Stimulated activated CD8-positive, alpha-beta memory T cell treated with anti-CD3 and anti-CD28 coated beads, Interleukin-12 subunit alpha, Interleukin-12 subunit beta, amount 100 ng/mL, for 24 hours (primary cell): Measurements from ENCODE around the gene MAT2B.
A peak's percentile ranks its signal among the peaks of the same experiment; 100 is the strongest.

Source experiments
- DNase-seq: peaks from one replicate; pipeline ENCODE4 v3.0.0-alpha.2; 2020; ENCODE audit errors: extremely low read depth

The MAT2B gene

DNA sequence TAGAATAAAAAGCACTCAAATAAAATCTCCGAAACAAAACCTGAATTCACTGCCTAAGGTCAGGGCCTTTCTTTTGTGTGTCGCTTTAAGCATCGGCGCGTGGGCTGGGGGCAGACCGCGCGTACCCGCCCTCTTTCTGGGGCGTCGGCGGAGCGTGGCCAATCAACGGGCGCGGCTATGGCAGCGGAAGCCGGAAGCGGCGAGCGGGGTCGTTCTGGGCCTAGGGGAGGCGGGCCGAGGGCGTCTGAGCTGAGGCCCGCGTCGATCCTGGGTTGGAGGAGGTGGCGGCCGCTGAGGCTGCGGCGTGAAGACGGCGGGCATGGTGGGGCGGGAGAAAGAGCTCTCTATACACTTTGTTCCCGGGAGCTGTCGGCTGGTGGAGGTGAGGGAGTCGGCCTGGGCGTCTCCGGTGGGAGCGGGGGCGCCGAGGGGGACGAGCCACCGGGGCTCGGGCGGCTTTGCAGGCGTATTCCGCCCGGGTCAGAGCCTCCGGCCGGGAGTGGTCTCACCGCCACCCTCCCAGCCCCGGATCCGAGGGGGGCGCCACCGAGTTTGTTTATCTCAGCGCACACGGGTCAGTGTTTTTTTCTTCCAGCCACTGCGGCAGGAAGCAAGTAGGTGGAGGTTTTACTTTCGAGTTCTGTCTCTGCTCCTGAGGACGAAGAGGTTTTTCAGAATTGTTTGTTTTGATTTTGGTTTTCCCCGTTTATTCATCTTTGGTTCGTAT, at the start of gene MAT2B:
MAT2B (plus strand) TSS at position 252 of the 727 bp plus-strand sequence; CDS start at position 320, 68 bp downstream.
- peak; percentile 82 for DNase-seq

DNA sequence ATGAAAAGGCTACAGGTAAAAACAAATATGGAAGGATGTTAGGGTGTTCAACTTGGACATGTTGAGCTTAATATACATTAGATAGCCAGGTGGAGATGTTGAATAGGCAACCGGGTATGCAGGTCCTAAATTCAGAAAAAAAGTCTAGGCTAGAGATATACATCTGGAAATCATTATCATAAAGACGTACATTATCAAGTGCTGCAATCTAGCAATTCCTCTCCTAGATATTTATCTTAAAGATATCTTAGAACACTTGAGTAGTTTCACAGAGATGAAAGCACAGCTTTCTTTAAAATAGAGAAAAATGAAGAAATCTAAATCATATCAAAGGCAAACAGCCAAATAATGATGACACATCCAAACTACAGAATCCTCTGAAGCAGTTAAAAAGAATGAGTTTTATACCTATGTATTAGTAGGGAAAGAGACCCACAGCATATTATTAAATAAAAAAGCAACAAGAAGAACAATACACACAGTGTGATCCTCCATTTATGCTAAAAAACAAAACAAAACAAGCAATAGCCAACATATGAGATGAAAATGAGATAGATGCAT, 49.3 kb upstream of the MAT2B start:
- no peak for DNase-seq

DNA sequence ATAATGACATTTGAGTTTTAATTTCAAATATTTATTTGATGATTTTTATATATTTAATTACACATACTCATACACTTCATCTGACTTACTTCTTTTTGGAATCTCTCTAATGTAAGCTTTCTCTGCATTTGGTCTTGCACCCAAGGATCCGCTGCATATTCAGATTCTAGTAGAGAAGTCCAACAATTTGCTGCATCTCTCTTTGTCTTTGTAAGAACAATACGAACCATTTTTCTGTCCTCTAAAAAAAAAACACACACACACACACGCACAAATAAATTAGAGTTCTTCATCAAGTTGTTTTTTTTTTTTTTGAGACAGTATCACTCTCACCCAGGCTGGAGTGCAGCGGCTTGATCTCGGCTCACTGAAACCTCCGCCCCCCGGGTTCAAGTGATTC, 48.6 kb upstream of the MAT2B start:
- DNase-seq, result no peak

DNA sequence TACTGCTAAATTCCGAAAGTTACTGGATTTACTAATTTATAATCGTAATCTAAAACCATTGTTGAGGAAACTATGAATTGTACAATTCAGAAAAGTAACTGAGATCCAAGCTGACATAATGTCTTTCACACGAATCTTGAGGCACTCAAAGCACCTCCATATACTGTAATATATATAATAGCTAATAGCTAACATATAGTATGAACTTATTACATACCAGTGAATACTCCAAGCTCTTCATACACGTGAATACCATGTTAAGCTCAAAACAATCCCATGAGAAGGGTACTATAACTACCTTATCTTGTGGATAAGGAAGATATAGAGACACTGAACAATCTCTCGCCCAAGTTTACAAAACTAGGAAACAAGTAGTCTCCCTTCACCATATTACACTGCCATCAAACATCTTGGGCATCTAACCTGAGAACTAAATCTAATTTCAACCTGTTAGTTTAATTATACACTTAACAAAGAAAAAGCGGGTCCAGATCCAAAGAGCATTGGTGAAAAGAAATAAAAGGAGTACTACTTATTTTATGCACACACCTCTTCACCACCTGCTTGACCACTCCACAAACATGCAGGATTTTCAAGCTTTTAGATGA, 46.5 kb upstream of the MAT2B start:
- DNase-seq, result no peak

DNA sequence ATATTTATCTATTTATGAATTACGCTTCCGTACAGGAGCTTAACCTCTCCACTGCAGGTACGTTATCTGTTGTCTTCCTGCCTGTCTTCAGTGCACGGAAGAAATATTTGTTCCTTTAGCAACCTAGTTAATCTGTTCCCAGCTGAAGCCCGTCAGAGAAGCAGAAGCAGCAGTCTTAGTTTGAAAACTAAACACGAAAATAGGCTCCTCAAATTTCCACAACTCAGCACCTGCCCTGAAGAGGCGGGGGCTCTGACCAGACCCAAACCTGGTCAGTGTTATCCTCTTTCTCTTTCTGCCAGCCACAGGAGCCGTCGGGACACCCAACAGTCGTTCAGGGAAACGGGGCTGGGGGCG, 46.0 kb upstream of the MAT2B start:
- DNase-seq, result no peak

DNA sequence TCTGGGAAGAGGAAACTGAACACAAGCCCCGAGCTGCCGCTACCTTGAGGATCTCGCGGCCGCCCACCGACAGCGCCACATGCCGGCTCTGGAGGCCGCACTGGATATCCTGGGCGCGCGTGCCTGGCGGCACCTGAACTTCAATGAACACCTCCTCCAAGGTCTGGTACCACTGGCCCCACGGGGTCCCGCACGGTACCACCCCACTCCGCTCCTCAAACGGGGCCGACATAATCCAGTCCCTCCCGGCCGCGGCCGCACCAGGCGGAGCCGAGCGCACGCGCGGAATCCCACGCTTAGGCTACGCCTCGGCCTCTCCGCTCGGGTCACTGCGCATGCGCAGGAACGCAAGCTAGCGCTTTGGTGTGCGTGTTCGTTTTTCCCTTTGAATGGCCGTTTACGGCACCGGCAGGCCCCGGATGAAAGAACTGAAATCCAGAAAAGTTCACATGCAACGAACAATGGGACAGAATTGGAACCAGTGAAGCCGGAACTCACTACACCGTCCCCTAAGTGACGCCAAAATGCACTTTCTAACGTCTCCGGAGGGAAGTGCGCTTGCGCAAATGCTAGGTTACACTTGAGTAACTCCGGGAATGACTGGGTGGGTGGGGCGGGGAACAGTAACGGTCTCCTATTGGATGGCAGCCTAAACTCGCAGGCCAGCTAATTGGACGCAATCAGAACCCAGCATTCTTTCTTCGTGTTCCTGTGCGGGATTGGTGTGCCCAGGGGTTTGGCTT, 45.4 kb upstream of the MAT2B start, which contains the start of gene NUDCD2:
NUDCD2 (minus strand) TSS at position 284 of the 743 bp plus-strand sequence; CDS start at position 232, 52 bp downstream.
- DNase-seq, result peak; percentile 83

DNA sequence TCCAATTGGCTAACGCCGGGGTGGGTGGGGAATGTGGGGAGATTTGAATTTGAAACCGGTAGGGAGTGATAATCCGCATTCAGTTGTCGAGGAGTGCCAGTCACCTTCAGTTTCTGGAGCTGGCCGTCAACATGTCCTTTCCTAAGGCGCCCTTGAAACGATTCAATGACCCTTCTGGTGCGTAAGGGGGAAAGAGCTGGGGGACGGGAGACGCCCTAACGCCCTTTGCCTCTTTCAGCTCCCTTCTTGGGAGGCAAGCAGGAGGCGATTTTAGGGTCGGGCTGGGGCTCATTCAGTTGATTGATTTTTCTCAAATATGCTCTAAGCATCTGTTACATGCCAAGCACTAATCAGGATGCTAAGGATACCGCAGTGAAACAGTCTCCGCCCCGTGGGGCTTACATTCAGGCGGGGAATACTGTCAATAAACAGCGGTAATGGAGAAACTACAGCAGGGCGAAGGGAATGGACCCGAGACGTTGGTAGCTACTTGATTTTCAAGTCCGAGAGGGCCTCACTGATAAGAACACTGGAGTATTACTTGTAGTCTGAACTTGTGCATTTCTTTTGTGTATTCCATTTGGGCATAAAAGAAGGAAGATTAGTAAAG, 44.8 kb upstream of the MAT2B start, which contains the start of gene HMMR:
HMMR (plus strand) TSS at position 71 of the 610 bp plus-strand sequence; CDS start at position 132, 61 bp downstream.
- DNase-seq, result no peak

DNA sequence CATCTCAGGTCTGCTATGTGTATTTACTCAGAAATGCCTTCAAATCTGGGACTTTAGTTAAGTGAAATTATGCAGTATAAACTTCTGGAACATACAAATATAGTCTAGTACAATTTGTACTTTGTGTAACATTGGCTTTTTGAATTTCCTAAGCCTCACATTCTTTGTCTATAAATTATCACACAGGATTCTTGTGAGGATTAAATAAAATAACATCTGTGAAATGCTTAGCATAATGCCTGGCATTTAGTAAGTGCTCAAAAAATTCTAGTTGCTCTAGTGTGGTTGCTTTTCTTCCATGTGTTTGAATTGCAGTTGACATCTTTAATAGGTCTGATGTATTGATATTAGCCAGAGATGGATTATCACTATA, 42.4 kb upstream of the MAT2B start:
- no peak for DNase-seq

DNA sequence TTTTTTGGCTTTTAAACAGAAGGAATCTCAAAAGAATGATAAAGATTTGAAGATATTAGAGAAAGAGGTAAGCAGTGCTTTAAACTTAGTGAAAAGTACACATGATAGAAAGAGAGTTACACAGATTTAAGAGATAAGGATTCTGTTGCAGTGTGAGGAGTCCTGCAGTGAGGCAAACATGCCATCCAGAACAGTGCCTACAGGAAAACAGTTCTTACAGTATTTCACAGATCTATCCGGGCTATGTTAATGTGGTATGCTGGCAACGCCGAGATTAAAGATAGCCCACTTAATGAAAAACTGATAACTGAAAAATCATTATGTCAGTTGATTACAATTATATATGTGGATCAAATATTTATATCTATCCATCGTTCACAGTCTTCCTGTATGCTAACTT, 37.7 kb upstream of the MAT2B start:
- no peak for DNase-seq

DNA sequence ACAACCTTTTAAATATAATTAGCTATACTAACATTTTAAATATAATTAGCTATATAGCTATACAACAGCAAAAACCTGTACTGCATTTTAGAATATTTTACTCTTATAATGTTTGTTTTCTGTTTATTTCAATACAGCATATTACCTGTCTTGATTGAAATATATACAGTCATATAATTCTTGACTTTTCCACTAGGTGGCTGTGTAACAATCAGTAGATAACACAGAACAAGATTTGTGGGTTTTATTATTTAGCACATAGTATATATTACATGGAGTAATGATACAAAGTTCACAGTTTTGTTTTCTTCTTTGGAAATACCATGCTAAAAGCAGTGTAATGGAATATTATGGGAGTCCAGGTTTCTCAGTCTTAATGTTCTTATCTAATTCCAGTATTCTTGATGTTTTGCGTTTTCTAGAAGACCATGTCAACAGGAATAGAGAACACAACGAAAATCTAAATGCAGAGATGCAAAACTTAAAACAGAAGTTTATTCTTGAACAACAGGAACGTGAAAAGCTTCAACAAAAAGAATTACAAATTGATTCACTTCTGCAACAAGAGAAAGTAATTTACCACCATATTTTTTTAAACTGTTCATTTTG, 31.7 kb upstream of the MAT2B start:
- no peak for DNase-seq

DNA sequence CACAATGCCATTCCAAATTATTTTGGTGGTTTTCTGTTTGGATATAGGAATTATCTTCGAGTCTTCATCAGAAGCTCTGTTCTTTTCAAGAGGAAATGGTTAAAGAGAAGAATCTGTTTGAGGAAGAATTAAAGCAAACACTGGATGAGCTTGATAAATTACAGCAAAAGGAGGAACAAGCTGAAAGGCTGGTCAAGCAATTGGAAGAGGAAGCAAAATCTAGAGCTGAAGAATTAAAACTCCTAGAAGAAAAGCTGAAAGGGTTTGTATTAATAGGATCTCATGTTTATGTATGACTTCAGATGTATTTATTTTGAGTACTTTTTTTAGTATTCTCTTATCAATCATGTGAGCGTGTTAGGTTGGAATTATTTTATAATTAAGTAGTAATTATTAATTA, 30.0 kb upstream of the MAT2B start:
- DNase-seq, result no peak

DNA sequence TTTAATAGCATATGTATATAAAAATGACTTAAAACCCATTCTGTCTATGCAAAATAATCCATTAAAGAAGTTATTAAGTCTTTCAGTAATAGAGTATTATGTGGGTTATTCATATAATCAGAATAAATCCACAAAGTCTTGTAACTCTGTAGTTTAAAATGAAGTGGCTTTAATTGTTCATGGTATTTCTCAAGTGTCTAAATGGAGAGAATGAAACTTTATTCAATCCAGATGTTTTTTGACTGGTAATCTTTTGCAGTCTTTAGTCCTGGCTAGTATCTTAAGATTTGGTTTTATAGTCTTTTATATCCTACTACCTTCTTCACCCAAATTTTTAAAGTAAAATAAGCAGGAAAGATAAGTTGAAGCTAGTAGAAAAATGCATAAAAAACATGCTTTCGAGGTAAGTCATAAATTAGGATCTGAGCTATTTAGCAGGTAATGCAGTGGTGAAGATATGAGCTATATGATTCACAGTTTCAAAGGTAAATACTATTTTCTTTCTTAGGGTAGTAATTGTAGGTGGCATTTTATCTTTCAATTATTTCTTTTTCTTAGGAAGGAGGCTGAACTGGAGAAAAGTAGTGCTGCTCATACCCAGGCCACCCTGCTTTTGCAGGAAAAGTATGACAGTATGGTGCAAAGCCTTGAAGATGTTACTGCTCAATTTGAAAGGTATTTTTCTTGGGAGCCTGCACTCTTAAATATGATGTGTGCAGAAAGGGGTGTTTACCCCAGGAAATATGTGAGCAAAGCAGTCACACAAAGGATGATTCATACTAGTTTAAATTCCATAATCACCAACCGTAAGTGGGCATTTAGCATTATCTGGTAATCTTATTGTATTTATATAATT, 27.1 kb upstream of the MAT2B start:
- no peak for DNase-seq

DNA sequence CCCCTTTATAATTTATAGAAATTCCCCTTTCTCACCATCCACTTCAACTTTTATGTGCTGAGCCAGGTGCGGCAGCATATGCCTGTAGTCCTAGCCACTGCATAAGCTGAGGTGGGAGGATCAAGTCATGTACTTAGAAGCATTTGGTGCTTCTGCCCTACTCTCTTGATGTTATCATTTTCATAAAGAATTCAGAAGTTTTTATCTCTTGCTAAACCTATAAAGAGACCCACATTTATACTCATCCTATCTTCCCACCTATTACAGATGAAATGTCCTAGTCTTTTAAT, 26.5 kb upstream of the MAT2B start:
- DNase-seq, result no peak

DNA sequence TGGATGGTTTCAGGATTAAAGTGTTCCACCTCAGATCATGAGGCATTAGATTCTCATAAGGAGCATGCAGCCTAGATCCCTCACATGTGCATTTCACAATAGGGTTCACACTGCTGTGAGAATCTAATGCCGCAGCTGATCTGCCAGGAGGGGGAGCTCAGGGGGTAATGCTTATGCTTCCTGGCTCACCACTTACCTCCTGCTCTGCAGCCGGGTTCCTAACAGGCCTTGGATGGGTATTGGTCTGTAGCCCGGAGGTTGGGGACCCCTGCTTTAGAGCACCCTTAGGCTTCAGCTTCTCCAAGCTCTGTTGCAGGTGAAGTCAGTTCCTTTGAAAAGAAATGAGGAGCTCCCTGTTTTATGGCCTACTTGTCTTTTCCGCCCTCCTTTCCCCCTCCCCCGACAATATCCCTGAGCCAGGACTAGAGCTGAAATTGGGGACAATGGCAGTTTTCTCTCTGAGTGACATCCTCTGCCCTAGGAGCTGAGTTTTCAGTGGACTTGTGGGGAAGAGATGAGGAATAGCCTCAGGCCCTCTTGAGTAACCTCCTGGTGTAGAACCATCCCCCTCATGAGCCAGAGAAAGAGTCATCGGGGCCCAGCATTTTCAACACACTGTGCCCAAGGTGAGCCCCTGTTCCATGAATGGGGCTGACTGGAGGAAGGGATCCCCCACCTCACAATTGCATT, 16.2 kb upstream of the MAT2B start:
- no peak for DNase-seq

DNA sequence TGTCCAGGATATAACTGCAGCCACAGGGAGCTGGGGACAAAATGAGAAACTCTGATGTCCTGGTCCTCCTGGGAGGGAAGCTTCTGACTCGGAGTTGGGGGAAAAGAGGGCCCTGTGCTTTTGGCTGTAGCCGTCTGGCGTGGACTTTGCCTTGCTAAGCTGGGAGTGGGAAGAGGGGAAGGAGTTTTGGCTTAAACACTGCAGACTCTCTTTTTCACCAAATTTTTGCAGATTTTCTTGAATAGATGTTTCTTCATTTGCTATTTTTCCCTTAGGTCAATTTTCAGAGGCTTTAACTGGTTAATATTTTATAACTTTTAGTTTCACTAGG, 15.7 kb upstream of the MAT2B start:
- no peak for DNase-seq

DNA sequence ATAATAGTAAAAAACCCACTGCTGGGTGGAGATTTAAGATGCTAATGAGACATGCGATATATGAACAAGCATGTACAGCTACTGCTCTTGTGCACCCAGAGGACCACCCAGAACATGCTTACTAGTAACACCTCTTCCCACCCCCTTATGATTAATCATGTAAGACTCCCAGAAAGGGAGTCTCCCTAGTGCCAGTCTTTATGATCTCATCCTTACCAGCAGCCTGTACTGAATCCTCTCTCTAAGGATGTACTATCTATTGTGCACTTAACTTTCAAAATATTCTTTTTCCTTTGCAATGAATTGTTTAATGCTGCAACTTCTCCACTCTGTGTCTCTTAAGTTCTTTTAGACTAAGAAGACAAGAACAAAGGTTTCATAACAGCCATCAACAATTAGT, 9.1 kb upstream of the MAT2B start:
- DNase-seq, result no peak

DNA sequence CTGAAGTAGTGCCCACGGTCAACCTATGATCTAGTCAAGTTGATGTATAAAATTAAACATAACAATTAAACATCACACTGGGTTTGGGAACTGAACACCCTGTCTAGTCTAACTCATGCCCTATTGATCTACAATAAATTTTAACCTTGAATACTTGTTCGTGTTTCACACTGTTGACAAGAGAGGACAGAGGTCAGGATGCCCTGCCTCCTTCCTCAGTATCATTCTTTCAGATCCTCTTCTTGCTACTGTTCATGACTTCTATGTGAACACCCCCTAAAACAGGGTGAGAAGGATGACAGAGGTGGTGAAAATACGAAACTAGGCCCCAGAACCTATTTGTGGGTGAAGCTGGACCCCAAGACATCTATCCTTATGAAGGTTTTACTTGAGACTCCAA, 8.1 kb upstream of the MAT2B start:
- DNase-seq, result no peak

DNA sequence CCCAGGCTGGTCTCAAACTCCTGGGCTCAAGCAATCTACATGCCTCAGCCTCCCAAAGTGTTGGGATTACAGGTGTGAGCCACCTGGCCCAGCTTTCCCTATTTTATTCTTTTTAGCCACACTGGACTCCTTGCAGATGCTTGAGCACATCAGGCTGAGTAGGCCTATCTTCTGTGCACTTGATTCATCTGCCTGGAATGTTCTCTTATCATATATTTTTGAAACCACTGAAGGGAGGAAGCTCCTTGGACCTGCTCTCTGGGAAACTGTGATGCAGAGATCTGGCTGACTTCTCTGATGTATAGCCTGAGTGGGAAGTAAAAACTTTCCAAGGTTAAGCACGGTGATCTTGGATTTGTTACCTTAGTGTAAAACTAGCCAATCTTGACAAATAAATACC, 6.5 kb upstream of the MAT2B start:
- DNase-seq, result no peak

DNA sequence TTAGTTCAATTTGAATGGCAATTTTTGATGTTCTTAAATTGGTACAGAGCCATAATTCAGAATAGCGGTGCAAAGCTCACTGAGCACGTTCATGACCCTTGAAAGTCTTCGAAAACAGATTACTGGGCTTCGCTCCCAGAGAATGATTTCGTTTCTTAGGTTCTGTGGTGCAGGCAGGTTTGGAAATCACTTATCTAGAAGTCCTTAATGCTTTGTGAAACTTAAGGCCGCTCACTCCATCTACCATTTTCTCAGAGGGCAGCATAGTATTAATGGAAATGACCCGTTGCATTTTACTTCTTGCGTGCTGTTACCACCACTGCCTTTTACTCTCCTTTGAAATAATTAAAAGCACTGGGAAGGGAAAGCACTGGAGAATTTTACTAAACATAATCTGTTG, 2.9 kb upstream of the MAT2B start:
- DNase-seq, result no peak
